Mesendoderm (in vitro differentiated cells): Measurements from ENCODE around the gene PHEX.

Experiments
- DNase-seq: peaks from one replicate; pipeline ENCODE4 v3.0.0; 2013
- H2AK5ac ChIP-seq: 2 replicates; pipeline ENCODE4 v1.6.1; 2013; ENCODE audit warnings: low read length, inconsistent platforms
- H2BK120ac ChIP-seq: 2 replicates; pipeline ENCODE4 v1.6.1; 2013; ENCODE audit warnings: low read depth, mild to moderate bottlenecking, low read length, moderate library complexity, mixed read lengths
- H2BK15ac ChIP-seq: replicated peaks from 2 replicates; pipeline ENCODE4 v1.6.1; 2013; ENCODE audit warnings: low read depth, mild to moderate bottlenecking, moderate library complexity
- H2BK5ac ChIP-seq: 2 replicates; pipeline ENCODE4 v1.6.1; 2013; ENCODE audit warnings: low read length, inconsistent platforms
- H3K18ac ChIP-seq: 2 replicates; pipeline ENCODE4 v1.6.1; 2013; ENCODE audit warnings: mild to moderate bottlenecking, low read length, mixed read lengths
- H3K23ac ChIP-seq: one replicate; pipeline ENCODE4 v1.6.1; 2013; ENCODE audit warnings: low read length
- H3K27ac ChIP-seq: 2 replicates; pipeline ENCODE4 v1.5.1; 2013; ENCODE audit warnings: low read depth, mild to moderate bottlenecking, inconsistent platforms, low read length, moderate library complexity
- H3K27me3 ChIP-seq: 2 replicates; pipeline ENCODE4 v1.6.1; 2013; ENCODE audit warnings: low read length, control low read depth, mild to moderate bottlenecking, inconsistent platforms; ENCODE audit not compliant: insufficient read depth, poor library complexity
- H3K36me3 ChIP-seq: 2 replicates; pipeline ENCODE4 v1.6.1; 2013; ENCODE audit warnings: low read length, inconsistent platforms; ENCODE audit not compliant: control insufficient read depth, insufficient read depth
- H3K4ac ChIP-seq: one replicate; pipeline ENCODE4 v1.6.1; 2013; ENCODE audit warnings: low read depth, mild to moderate bottlenecking, low read length, moderate library complexity
- H3K4me1 ChIP-seq: 2 replicates; pipeline ENCODE4 v1.6.1; 2013; ENCODE audit warnings: low read depth, low read length, inconsistent platforms; ENCODE audit not compliant: control insufficient read depth
- H3K4me2 ChIP-seq: 2 replicates; pipeline ENCODE4 v1.6.1; 2013; ENCODE audit warnings: low read length
- H3K4me3 ChIP-seq: 2 replicates; pipeline ENCODE4 v1.5.1; 2013; ENCODE audit warnings: mild to moderate bottlenecking, low read length
- H3K56ac ChIP-seq: one replicate; pipeline ENCODE4 v1.6.1; 2013; ENCODE audit warnings: low read length
- H3K79me1 ChIP-seq: 2 replicates; pipeline ENCODE4 v1.6.1; 2013; ENCODE audit warnings: low read length, inconsistent platforms
- H3K79me2 ChIP-seq: 2 replicates; pipeline ENCODE4 v1.6.1; 2013; ENCODE audit warnings: mild to moderate bottlenecking, low read length; ENCODE audit not compliant: control insufficient read depth, insufficient read depth
- H3K9ac ChIP-seq: 2 replicates; pipeline ENCODE4 v1.6.1; 2013; ENCODE audit warnings: low read length, inconsistent platforms
- H4K5ac ChIP-seq: one replicate; pipeline ENCODE4 v1.6.1; 2013; ENCODE audit warnings: low read length
- H4K8ac ChIP-seq: one replicate; pipeline ENCODE4 v1.6.1; 2013; ENCODE audit warnings: low read depth, mild to moderate bottlenecking, control low read depth, low read length, moderate library complexity
- WGBS: extraction: QIAGEN DNeasy Blood & Tissue Kit; methylation state at CpG from one replicate; pipeline ENCODE4 v1.1.7; 2013; ENCODE audit warnings: low lambda C conversion rate, missing lambda C conversion rate; ENCODE audit not compliant: insufficient coverage; ENCODE audit errors: extremely low coverage; 5-methylcytosine and 5-hydroxymethylcytosine counted together

Gene PHEX

GRCh38 chrX:22033818-22034217 is 1.7 kb downstream of the PHEX start:
- no peak overlapping the region for H3K4me2 ChIP-seq

GRCh38 chrX:22035236-22035635 is 3.1 kb downstream of the PHEX start:
- no peaks in the 10 kb centered on the region for H3K79me1 ChIP-seq
- no peak overlapping the region for H3K56ac ChIP-seq
- H2BK15ac ChIP-seq = no peak overlapping the region
- no peak overlapping the region for H2AK5ac ChIP-seq
- no peak overlapping the region for H3K27ac ChIP-seq
- no peak overlapping the region for H3K4ac ChIP-seq
- no peak overlapping the region for H3K23ac ChIP-seq
- H3K4me3 ChIP-seq = no peak overlapping the region
- H3K4me2 ChIP-seq = no peak overlapping the region
- DNase-seq = no peak
- no peak overlapping the region for H2BK120ac ChIP-seq
- no peak overlapping the region for H4K8ac ChIP-seq
- no peaks in the 10 kb centered on the region for H3K4me1 ChIP-seq
- H3K79me2 ChIP-seq = no peaks in the 10 kb centered on the region
- WGBS = no CpG with 5 or more reads among the region's 1 CpG
- H3K27me3 ChIP-seq = no peaks in the 10 kb centered on the region
- H4K5ac ChIP-seq = no peak overlapping the region
- H3K18ac ChIP-seq = no peak overlapping the region
- no peaks in the 10 kb centered on the region for H3K36me3 ChIP-seq
- H2BK5ac ChIP-seq = no peak overlapping the region
- H3K9ac ChIP-seq = no peak overlapping the region

More at GRCh38 chrX:22033818-22034217, 1.7 kb downstream of the PHEX start:
- H3K23ac ChIP-seq = no peak overlapping the region
- H3K27ac ChIP-seq = no peak overlapping the region
- no peak overlapping the region for H2AK5ac ChIP-seq
- H3K36me3 ChIP-seq = no peaks in the 10 kb centered on the region
- no peaks in the 10 kb centered on the region for H3K79me2 ChIP-seq
- no peak overlapping the region for H4K5ac ChIP-seq
- H2BK5ac ChIP-seq = no peak overlapping the region
- H3K56ac ChIP-seq = no peak overlapping the region
- H2BK120ac ChIP-seq = no peak overlapping the region
- WGBS = no CpG with 5 or more reads among the region's 5 CpGs
- no peak overlapping the region for H3K18ac ChIP-seq
- H3K4me3 ChIP-seq = no peak overlapping the region
- H4K8ac ChIP-seq = no peak overlapping the region
- no peaks in the 10 kb centered on the region for H3K79me1 ChIP-seq
- no peaks in the 10 kb centered on the region for H3K27me3 ChIP-seq
- DNase-seq = no peak
- H3K4ac ChIP-seq = no peak overlapping the region
- no peak overlapping the region for H3K9ac ChIP-seq
- no peaks in the 10 kb centered on the region for H3K4me1 ChIP-seq
- no peak overlapping the region for H2BK15ac ChIP-seq

GRCh38 chrX:22037225-22037624 is 5.1 kb downstream of the PHEX start:
- H3K18ac ChIP-seq = no peak overlapping the region
- no peak overlapping the region for H4K8ac ChIP-seq
- no peak overlapping the region for H2AK5ac ChIP-seq
- no peak overlapping the region for H2BK120ac ChIP-seq
- H3K79me1 ChIP-seq = no peaks in the 10 kb centered on the region
- no CpG with 5 or more reads among the region's 2 CpGs for WGBS
- H3K79me2 ChIP-seq = no peaks in the 10 kb centered on the region
- H2BK15ac ChIP-seq = no peak overlapping the region
- no peak overlapping the region for H3K4me2 ChIP-seq
- H2BK5ac ChIP-seq = no peak overlapping the region
- no peaks in the 10 kb centered on the region for H3K27me3 ChIP-seq
- no peak overlapping the region for H3K9ac ChIP-seq
- H3K4me3 ChIP-seq = no peak overlapping the region
- H3K27ac ChIP-seq = no peak overlapping the region
- no peak for DNase-seq
- no peaks in the 10 kb centered on the region for H3K4me1 ChIP-seq
- no peaks in the 10 kb centered on the region for H3K36me3 ChIP-seq
- H4K5ac ChIP-seq = no peak overlapping the region
- no peak overlapping the region for H3K4ac ChIP-seq
- H3K23ac ChIP-seq = no peak overlapping the region
- H3K56ac ChIP-seq = no peak overlapping the region

- Histone ChIP-seq H2BK15ac (no peak overlapping the region), H4K5ac (no peak overlapping the region), H3K9ac (no peak overlapping the region), H3K79me1 (no peaks in the 10 kb centered on the region), H3K27me3 (no peaks in the 10 kb centered on the region), H3K4me2 (no peak overlapping the region), H3K36me3 (no peaks in the 10 kb centered on the region), H3K18ac (no peak overlapping the region), H3K23ac (no peak overlapping the region), H4K8ac (no peak overlapping the region), H3K4me3 (no peak overlapping the region), H3K27ac (no peak overlapping the region), H3K79me2 (no peaks in the 10 kb centered on the region), H3K56ac (no peak overlapping the region), H2AK5ac (no peak overlapping the region), H2BK5ac (no peak overlapping the region), H3K4me1 (no peaks in the 10 kb centered on the region), H2BK120ac (no peak overlapping the region), H3K4ac (no peak overlapping the region)
- no peak for DNase-seq
- no CpG with 5 or more reads among the region's 13 CpGs for WGBS
Measured at GRCh38 chrX:22037911-22038537, 5.9 kb downstream of the PHEX start.

- no peak overlapping the region for H3K4me2 ChIP-seq
- no peak overlapping the region for H2BK5ac ChIP-seq
- H3K56ac ChIP-seq = no peak overlapping the region
- no peaks in the 10 kb centered on the region for H3K79me2 ChIP-seq
- H3K27me3 ChIP-seq = no peaks in the 10 kb centered on the region
- no peak for DNase-seq
- H3K23ac ChIP-seq = no peak overlapping the region
- H3K4me3 ChIP-seq = no peak overlapping the region
- no peak overlapping the region for H2BK120ac ChIP-seq
- H4K8ac ChIP-seq = no peak overlapping the region
- no CpG with 5 or more reads among the region's 6 CpGs for WGBS
- no peak overlapping the region for H2AK5ac ChIP-seq
- no peak overlapping the region for H4K5ac ChIP-seq
- no peaks in the 10 kb centered on the region for H3K4me1 ChIP-seq
- H2BK15ac ChIP-seq = no peak overlapping the region
- H3K27ac ChIP-seq = no peak overlapping the region
- H3K36me3 ChIP-seq = no peaks in the 10 kb centered on the region
- no peak overlapping the region for H3K9ac ChIP-seq
- H3K4ac ChIP-seq = no peak overlapping the region
- no peaks in the 10 kb centered on the region for H3K79me1 ChIP-seq
- no peak overlapping the region for H3K18ac ChIP-seq
Measured at GRCh38 chrX:22039541-22039940, 7.4 kb downstream of the PHEX start.

GRCh38 chrX:22040184-22040583 is 8.1 kb downstream of the PHEX start:
- Histone ChIP-seq H3K79me1 (no peaks in the 10 kb centered on the region), H3K4ac (no peak overlapping the region), H3K9ac (no peak overlapping the region), H3K27me3 (no peaks in the 10 kb centered on the region), H3K4me1 (no peaks in the 10 kb centered on the region), H3K36me3 (no peaks in the 10 kb centered on the region), H3K79me2 (no peaks in the 10 kb centered on the region), H3K18ac (no peak overlapping the region), H2AK5ac (no peak overlapping the region), H4K8ac (no peak overlapping the region), H2BK5ac (no peak overlapping the region), H3K4me3 (no peak overlapping the region), H3K27ac (no peak overlapping the region), H2BK120ac (no peak overlapping the region), H3K23ac (no peak overlapping the region), H3K4me2 (no peak overlapping the region), H2BK15ac (no peak overlapping the region), H3K56ac (no peak overlapping the region), H4K5ac (no peak overlapping the region)
- no CpG with 5 or more reads among the region's 2 CpGs for WGBS
- DNase-seq = no peak
